Activated naive CD8-positive, alpha-beta T cell treated with anti-CD3 and anti-CD28 coated beads, Interleukin-2, amount 50 U/mL, for 16 hours (primary cell): ENCODE data around the gene C6.
"Not testable (repeated sequence)": the region's sequence is repeated elsewhere in the genome, so short reads cannot be mapped to it uniquely, and the experiment has no call there.

Source experiments
- DNase-seq: peaks from one replicate; pipeline ENCODE4 v3.0.0-alpha.2; 2020; ENCODE audit warnings: low read depth, low spot score

The C6 gene

DNA sequence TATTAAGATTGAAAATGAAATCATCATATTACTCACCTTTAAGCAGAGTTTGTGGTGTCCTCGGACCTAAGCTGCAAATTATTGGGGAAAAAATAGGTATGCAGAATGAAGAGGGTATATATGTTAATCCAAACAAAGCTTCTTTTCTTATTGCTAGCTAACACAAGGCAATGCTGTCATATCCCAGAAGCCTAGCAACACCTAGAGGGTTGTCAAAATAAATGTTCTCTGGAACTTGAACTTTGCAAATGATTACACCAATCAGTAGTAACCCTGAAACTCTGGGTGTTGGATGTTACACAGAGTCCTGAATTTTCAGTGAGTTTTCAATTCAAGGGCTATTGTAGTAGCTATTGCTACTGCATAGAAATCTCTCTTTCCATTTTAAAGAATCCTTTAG, at the start of gene C6:
Gene C6 (minus strand): TSS at position 193 of the 400 bp plus-strand sequence. CDS start 10,302 bp downstream, outside the sequence.
- no peak for DNase-seq

DNA sequence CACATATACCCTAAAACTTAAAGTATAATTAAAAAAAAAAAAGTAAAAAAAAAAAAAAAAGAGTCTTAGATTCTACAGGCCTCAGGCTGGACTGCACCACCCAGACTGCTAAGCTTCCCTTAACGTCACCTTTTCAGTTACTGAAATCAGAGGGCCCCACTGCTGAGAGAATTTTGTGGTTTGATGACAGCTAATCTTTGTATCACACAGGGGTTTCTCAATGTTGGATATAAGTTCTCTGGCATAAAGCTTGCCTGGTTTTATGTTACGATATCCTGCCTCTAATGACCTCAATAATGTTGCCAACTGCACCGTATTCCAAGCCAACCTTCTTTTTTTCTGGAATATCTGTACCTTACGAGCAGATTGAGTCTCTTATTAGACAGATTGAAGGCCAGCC, 43.1 kb upstream of the C6 start:
- no peak for DNase-seq

DNA sequence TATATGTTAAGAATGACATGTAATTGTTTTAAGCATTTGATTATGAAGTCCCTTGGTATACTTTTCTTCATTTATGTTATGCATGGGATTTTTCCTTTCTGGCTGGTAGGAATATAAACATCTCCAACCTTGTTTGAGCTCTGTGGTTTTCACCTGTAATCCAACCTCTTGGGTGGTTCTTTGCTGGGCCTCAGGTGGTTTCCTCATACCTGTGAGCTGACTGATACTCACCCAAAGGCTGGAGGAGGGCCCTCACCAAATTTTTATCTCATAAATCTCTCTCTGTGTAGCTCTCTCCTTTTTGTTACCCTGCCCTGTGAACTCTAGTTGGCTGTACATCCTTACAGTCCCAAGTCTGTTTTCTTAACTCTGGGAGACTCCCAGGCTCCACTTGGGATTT, 39.8 kb upstream of the C6 start:
- DNase-seq = no peak

DNA sequence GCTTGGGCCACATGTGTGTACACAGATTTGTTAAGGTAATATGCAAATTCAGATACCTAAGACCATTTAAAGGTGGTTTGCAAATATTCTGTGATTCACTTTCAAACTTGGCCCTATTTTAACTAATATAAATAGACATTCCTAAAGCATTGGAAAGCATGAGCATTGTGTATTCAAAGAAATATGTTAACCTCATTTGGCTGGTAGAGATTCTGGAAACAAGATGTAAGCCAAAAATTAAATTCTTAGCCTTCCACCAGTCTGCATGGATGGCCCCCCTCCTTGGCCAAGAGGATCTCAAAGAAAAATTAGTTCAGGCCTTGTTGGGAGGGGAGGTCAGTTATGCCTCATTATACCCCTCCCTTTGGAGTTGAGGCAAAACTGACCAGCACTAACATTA, 38.7 kb upstream of the C6 start:
- DNase-seq = no peak

GRCh38 chr5:41250351-41250987, 37.1 kb upstream of the C6 start:
- no peak for DNase-seq

DNA sequence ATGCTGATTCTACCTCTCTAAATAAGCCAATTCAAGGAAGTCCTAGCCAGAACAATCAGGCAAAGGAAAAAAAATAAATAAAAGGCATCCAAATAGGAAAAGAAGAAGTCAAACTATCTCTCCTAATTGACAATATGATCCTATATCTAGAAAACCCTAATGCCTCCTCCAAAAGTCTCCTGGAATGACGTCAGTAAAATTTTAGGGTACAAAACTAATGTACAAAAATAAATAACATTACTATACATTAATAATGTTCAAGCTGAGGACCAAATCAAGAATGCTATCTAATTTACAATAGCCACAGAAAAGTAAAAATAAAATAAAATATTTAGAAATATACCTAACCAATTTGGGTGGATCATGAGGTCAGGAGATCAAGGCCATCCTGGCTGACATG, 33.8 kb upstream of the C6 start:
- DNase-seq = no peak

DNA sequence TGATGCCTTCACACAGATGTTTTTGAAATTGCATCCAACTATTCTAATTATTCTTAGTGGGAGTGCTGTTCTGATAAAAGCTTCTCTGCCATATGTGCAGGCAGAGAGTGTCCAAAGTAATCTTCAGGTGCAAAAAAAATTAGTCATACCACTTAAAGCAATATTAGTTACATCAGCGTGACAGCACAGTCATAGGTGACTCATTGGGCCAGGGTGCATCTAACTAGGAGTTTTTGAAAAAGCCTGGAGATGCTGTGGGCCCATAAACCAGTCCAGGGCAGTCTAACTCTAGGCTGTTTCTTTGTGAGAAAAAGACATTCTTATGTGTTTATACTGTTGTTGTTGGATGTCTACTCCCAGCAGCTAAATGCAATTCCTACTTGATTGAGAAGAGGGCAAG, 33.0 kb upstream of the C6 start:
- DNase-seq = no peak

GRCh38 chr5:41243558-41243957, 30.2 kb upstream of the C6 start:
- DNase-seq = no peak

- no peak for DNase-seq
Observed at GRCh38 chr5:41240985-41241384, 27.7 kb upstream of the C6 start.

DNA sequence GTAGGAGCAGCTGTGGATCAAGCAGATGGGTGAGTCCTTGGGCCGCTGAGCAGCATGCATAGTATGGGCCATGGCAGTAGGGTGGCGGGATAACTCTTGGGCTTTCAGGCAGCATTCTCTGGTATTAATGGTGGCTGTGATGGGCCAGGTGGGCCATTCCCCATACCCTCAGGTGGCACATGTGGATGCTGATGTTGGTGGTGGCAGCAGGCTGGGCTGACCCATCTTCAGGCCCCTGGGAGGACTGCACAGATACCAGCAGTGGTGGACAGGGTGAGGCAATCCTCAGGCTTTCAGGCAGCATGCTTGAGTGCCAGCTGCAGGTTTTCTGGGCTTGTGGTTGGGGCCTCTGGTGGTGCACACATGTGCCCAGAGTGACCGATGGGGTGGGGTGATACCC, 27.1 kb upstream of the C6 start:
- DNase-seq = no peak

DNA sequence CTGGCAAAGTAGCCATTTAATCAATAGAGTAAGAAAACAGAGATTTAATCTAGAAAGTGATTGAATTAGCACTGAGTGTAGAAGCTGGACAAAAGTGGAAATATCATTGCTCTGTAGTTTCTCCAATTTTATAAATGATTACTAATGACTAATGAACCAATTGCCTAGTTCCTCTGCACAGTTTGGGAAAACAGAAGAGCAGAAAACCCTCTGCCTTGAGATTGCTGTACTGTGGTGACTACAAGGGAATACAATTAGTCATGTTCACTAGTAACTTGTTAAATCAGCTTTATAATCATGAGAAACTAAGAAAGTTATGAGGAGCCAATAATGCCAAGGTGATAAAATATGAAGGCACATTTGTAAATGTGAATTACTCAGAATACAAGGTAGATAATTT, 21.1 kb upstream of the C6 start:
- no peak for DNase-seq

GRCh38 chr5:41232797-41233196, 19.5 kb upstream of the C6 start:
- no peak for DNase-seq

DNA sequence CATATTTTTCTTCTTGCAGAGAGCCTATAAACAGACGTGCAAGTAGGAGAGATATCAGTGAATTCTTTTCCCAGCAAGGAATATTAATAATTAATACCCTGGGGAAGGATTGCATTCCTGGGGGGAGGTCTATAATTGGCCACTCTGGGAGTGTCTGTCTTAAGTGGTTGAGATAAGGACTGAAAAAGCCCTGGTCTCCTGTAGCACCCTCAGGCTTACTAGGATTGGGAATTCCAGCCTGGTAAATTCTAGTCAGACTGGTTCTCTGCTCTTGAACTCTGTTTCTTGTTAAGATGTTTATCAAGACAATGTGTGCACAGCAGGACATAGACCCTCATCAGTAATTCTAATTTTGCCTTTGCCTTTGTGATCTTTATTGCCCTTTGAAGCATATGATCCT, 16.9 kb upstream of the C6 start:
- not testable (repeated sequence) for DNase-seq

DNA sequence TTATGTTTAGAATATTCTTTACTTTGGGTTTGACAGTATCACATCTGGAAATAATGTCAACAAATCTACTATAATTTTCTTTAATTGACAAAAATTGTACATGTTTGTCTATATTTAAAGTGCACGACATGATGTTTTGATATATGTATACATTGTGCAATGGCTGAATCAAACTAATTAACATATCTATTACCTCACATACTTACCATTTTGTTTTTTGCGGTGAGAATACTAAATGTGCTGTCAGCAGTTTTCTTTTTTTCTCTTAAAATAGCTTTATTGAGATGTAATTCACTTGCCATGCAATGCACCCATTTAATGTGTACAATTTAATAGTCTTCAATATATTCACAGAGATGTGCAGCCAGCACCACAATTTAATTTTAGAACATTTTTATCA, 10.6 kb upstream of the C6 start:
- DNase-seq = no peak

GRCh38 chr5:41219658-41220269, 6.4 kb upstream of the C6 start:
- no peak for DNase-seq

GRCh38 chr5:41218929-41219657, 5.8 kb upstream of the C6 start:
- no peak for DNase-seq

- DNase-seq = no peak
Observed at GRCh38 chr5:41214182-41214581, 850 bp upstream of the C6 start.

DNA sequence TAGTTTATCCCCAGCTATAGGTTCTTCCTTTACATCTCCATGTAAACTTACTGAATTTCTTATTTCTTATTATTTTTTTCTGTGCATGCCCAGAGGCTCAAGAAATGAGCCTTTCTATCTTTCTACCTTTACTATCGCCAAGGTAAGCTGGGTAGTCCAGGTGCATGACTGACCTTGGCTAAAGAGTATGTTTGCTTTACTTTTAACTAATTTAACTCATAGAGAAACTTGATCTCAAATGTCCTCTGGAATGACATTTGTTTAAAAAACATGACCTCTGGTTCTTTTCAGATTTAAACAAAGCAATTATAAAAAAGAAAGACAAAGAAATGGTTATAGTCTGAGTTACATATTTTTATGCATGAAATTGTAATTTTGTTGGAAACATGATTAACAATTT, 397 bp downstream of the C6 start:
- no peak for DNase-seq

DNA sequence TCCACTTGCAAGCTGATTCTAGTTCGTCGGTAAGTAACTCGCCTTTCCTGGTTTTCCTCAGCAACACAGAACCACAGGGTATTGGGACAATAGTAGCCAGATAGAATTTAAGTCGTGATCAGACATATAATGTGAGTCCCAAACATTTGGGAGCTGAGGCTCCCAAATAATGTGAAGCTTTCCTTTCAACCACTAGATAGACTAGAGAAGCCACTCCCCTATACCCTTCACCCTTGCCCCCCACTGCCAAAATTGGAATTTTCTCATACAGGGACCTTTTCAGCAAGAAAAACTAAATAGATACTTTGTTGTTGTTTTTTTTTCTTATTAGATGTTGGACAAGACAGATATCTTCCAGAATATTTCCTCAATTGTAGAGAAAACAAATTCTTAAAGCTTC, 1.9 kb downstream of the C6 start:
- no peak for DNase-seq

GRCh38 chr5:41205475-41205874, 7.9 kb downstream of the C6 start:
- DNase-seq = not testable (repeated sequence)

DNA sequence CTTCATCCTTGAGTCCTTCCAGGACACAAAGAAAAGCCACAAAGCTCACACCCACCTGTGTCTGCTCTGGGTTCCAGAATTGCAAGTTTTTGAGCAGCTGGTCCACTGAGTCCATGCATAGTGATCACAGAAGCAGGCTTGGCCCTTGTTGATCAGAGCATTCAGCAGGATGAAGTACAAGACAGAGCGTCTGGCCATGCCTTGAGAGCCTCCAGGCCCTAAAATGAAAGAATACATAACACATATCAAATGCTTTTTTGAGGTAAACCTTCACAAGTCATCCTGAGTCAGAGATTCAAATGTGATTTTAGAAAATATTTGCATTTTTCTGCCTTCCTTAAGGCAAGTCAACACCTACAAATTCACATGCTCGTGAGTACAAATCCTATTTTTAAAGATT, 10.3 kb downstream of the C6 start:
- no peak for DNase-seq

- no peak for DNase-seq
Observed at GRCh38 chr5:41201082-41201772, 12.1 kb downstream of the C6 start.

DNA sequence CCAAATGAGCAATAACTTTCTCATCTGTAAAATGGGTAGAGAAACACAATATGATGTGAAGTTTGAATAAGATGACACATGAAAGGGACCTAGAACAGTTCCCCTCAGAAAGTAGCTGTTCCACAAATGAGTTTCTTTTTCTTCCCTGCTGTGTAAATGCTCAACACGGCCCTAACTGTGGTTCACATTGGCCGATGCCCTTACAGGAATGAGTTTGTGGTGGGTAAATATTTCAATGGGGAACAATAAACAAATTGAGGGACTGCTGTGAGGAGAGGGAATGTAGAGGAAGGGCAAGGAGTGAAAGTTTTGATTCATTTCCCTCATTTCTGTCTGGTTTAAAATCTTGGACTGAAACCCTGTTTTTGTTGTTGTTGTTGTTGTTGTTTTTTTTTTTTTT, 12.8 kb downstream of the C6 start:
- no peak for DNase-seq
